ENCODE data around the gene ILDR1. TPM values are rescaled to one million over a fixed set of nuclear protein-coding genes. Genes with fewer than 3 reads are reported as not detected.

ILDR1 gene
- total RNA-seq, 1 donor from 2014 or later = not detected

GRCh38 chr3:122023335-122023910, 1.4 kb upstream of the ILDR1 start:
- intact Hi-C loops (cut with DNase I) = no loop called here
- DNase-seq (ENCODE audit: low spot score) = no peak

- no peak for DNase-seq (ENCODE audit: low spot score)
- intact Hi-C loops (cut with DNase I) = no loop called here
Observed at GRCh38 chr3:122021037-122021436, 1.0 kb downstream of the ILDR1 start.

GRCh38 chr3:122019493-122019892, 2.6 kb downstream of the ILDR1 start:
- intact Hi-C loops (cut with DNase I) = no loop called here

GRCh38 chr3:122014741-122015140, 7.3 kb downstream of the ILDR1 start:
- DNase-seq (ENCODE audit: low spot score) = no peak
- intact Hi-C loops (cut with DNase I) = no loop called here

More at GRCh38 chr3:122019493-122019892, 2.6 kb downstream of the ILDR1 start:
- no peak for DNase-seq (ENCODE audit: low spot score)

- intact Hi-C loops (cut with DNase I) = no loop called here
- no peak for DNase-seq (ENCODE audit: low spot score)
Observed at GRCh38 chr3:122013448-122013925, 8.6 kb downstream of the ILDR1 start.

- no peak for DNase-seq (ENCODE audit: low spot score)
- intact Hi-C loops (cut with DNase I) = no loop called here
Observed at GRCh38 chr3:122012821-122013220, 9.2 kb downstream of the ILDR1 start.

- DNase-seq (ENCODE audit: low spot score) = no peak
- intact Hi-C loops (cut with DNase I) = no loop called here
Observed at GRCh38 chr3:122011396-122011795, 10.7 kb downstream of the ILDR1 start.

- DNase-seq (ENCODE audit: low spot score) = no peak
- intact Hi-C loops (cut with DNase I) = no loop called here
Observed at GRCh38 chr3:122010506-122010905, 11.5 kb downstream of the ILDR1 start.

- intact Hi-C loops (cut with DNase I) = no loop called here
- no peak for DNase-seq (ENCODE audit: low spot score)
Observed at GRCh38 chr3:122008166-122008565, 13.9 kb downstream of the ILDR1 start.

- intact Hi-C loops (cut with DNase I) = no loop called here
- DNase-seq (ENCODE audit: low spot score) = no peak
Observed at GRCh38 chr3:122006267-122006666, 15.8 kb downstream of the ILDR1 start.

GRCh38 chr3:122004991-122005565, 17.0 kb downstream of the ILDR1 start:
- intact Hi-C loops (cut with DNase I) = no loop called here
- DNase-seq (ENCODE audit: low spot score) = no peak

GRCh38 chr3:122004107-122004506, 17.9 kb downstream of the ILDR1 start:
- intact Hi-C loops (cut with DNase I) = no loop called here
- no peak for DNase-seq (ENCODE audit: low spot score)

GRCh38 chr3:122003606-122004005, 18.4 kb downstream of the ILDR1 start:
- intact Hi-C loops (cut with DNase I) = no loop called here
- no peak for DNase-seq (ENCODE audit: low spot score)

GRCh38 chr3:122003112-122003511, 18.9 kb downstream of the ILDR1 start:
- intact Hi-C loops (cut with DNase I) = no loop called here
- no peak for DNase-seq (ENCODE audit: low spot score)

- DNase-seq (ENCODE audit: low spot score) = no peak
- intact Hi-C loops (cut with DNase I) = no loop called here
Observed at GRCh38 chr3:122002611-122003010, 19.4 kb downstream of the ILDR1 start.

GRCh38 chr3:122001892-122002291, 20.2 kb downstream of the ILDR1 start:
- intact Hi-C loops (cut with DNase I) = no loop called here
- no peak for DNase-seq (ENCODE audit: low spot score)

GRCh38 chr3:122000936-122001605, 21.0 kb downstream of the ILDR1 start:
- no peak for DNase-seq (ENCODE audit: low spot score)
- intact Hi-C loops (cut with DNase I) = no loop called here

GRCh38 chr3:121999931-122000330, 22.1 kb downstream of the ILDR1 start:
- intact Hi-C loops (cut with DNase I) = loop anchor here (5.0 kb wide), 1 partner anchor 453 kb away; the partner anchor contains the start of gene POLQ
- DNase-seq (ENCODE audit: low spot score) = no peak

GRCh38 chr3:121998611-121999473, 23.2 kb downstream of the ILDR1 start:
- no peak for DNase-seq (ENCODE audit: low spot score)
- intact Hi-C loops (cut with DNase I) = loop anchor here (5.0 kb wide), 1 partner anchor 452 kb away; the partner anchor contains the start of gene POLQ

- intact Hi-C loops (cut with DNase I) = loop anchor here (5.0 kb wide), 1 partner anchor 451 kb away; the partner anchor contains the start of gene POLQ
- no peak for DNase-seq (ENCODE audit: low spot score)
Observed at GRCh38 chr3:121998030-121998580, 23.9 kb downstream of the ILDR1 start.

All from cardiac septum (tissue), 1 donor.